ENCODE data around the gene ZFAND3. TPM values are rescaled to one million over a fixed set of nuclear protein-coding genes. Genes with fewer than 3 reads are reported as not detected.

ZFAND3 gene
- total RNA-seq, 4 donors from 2014 or later, result 45.0 to 55.2 (median 49.5) TPM

GRCh38 chr6:37826188-37826587 is 6.7 kb downstream of the ZFAND3 start:
- H3K4me1 ChIP-seq, result peaks cover 84 to 92% of the 10 kb centered on the region in 2 donors
- no peaks in the 10 kb centered on the region for H3K27me3 ChIP-seq
- DNase-seq (no peak), ATAC-seq (no peak)
- H3K9me3 ChIP-seq, result no peaks in the 10 kb centered on the region
- H3K4me3 ChIP-seq, result no peak overlapping the region
- intact Hi-C loops (cut with DNase I; ENCODE audit: low total_unique reads), result no loop called here
- H3K27ac ChIP-seq, result peak overlapping the region in 2 of 4 donors; percentile 8 to 12
- TF ChIP-seq POLR2A (IDR thresholded peaks at IDR 0.05) (no peak), CTCF (IDR thresholded peaks at IDR 0.05 in 4 of 5, conservative IDR thresholded peaks at IDR 0.05 in 1 of 5) (no peak)
- H3K36me3 ChIP-seq, result no peaks in the 10 kb centered on the region
- in situ Hi-C loops (cut with MboI; ENCODE audit: low sequenced_read_pairs in 4 of 4), result no loop called here

DNA sequence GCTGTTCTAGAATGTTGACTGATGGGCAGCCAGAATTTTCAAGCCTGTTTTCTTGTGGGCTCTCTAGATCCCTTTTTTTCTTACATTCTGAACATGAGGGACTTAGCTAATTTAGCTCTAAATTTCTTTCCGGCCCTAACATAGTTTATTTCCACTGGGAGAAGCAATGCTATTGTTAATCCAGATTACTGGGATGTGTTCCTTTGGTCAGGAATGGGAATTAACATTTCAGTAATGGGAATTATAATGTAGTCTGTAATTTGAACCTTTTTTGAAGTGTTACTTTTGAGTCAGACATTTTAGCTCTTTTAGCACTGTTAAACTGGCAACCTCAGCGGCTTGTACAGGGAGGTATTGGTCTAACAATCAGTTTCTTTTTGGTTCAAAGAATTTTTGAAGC is 7.5 kb downstream of the ZFAND3 start:
- H3K9me3 ChIP-seq, result no peaks in the 10 kb centered on the region
- no peak overlapping the region for H3K4me3 ChIP-seq
- in situ Hi-C loops (cut with MboI; ENCODE audit: low sequenced_read_pairs in 4 of 4), result no loop called here
- TF ChIP-seq CTCF (IDR thresholded peaks at IDR 0.05 in 4 of 5, conservative IDR thresholded peaks at IDR 0.05 in 1 of 5) (no peak), POLR2A (IDR thresholded peaks at IDR 0.05) (no peak)
- ATAC-seq, result no peak
- intact Hi-C loops (cut with DNase I; ENCODE audit: low total_unique reads), result no loop called here
- peak overlapping the region in 2 of 4 donors; percentile 11 for H3K27ac ChIP-seq
- peaks cover 85 to 92% of the 10 kb centered on the region in 2 donors for H3K4me1 ChIP-seq
- no peaks in the 10 kb centered on the region for H3K36me3 ChIP-seq
- DNase-seq, result no peak
- H3K27me3 ChIP-seq, result no peaks in the 10 kb centered on the region

DNA sequence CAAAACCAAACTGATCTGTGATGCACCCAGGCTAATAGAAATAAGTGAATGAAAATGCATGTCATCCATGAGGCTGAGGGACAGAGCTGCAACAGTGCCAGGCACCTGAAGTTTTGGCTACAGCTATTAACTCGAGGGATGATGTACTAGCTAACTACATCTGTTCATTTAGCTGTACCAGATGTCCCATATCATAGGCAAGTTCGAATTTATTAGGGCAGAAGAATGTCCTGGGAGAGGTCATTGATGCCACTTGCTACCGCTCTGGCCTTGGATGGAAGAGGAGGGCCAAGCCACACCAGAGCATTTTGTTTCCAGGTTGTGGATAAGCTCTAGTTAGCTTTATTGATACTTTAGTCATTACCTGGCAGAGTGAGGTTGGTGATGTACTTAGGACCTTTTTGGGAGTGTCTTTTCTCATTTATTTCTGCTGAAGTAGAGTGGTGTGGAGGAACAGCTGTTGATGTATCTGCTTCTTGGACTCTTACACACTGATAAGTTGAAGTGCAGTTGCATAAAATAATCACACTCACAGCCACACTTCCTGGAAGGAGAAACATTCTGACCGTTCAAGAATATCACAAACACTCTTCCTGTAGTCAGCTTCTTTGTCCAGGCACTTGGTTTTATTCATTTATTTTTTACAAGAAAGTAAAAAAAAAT is 8.2 kb downstream of the ZFAND3 start:
- peak overlapping the region in 2 of 4 donors; percentile 11 to 34 for H3K27ac ChIP-seq
- intact Hi-C loops (cut with DNase I; ENCODE audit: low total_unique reads) (no loop called here), in situ Hi-C loops (cut with MboI; ENCODE audit: low sequenced_read_pairs in 4 of 4) (no loop called here)
- no peaks in the 10 kb centered on the region for H3K36me3 ChIP-seq
- no peaks in the 10 kb centered on the region for H3K9me3 ChIP-seq
- no peak for DNase-seq
- ATAC-seq, result no peak
- no peaks in the 10 kb centered on the region for H3K27me3 ChIP-seq
- peaks cover 80 to 87% of the 10 kb centered on the region in 2 donors for H3K4me1 ChIP-seq
- H3K4me3 ChIP-seq, result no peak overlapping the region
- no peak for TF ChIP-seq POLR2A (IDR thresholded peaks at IDR 0.05)
- no peak for TF ChIP-seq CTCF (IDR thresholded peaks at IDR 0.05 in 4 of 5, conservative IDR thresholded peaks at IDR 0.05 in 1 of 5)

- DNase-seq (no peak), ATAC-seq (no peak)
- Histone ChIP-seq H3K9me3 (no peaks in the 10 kb centered on the region), H3K36me3 (no peaks in the 10 kb centered on the region), H3K27ac (no peak overlapping the region), H3K4me3 (no peak overlapping the region), H3K4me1 (peaks cover 62 to 65% of the 10 kb centered on the region in 2 donors), H3K27me3 (no peaks in the 10 kb centered on the region)
- no peak for TF ChIP-seq CTCF (IDR thresholded peaks at IDR 0.05 in 4 of 5, conservative IDR thresholded peaks at IDR 0.05 in 1 of 5)
- TF ChIP-seq POLR2A (IDR thresholded peaks at IDR 0.05), result no peak
- intact Hi-C loops (cut with DNase I; ENCODE audit: low total_unique reads) (no loop called here), in situ Hi-C loops (cut with MboI; ENCODE audit: low sequenced_read_pairs in 4 of 4) (no loop called here)
Observed at GRCh38 chr6:37830225-37830624, 10.7 kb downstream of the ZFAND3 start.

- intact Hi-C loops (cut with DNase I; ENCODE audit: low total_unique reads), result no loop called here
- in situ Hi-C loops (cut with MboI; ENCODE audit: low sequenced_read_pairs in 4 of 4), result no loop called here
- no peak for TF ChIP-seq CTCF (IDR thresholded peaks at IDR 0.05 in 4 of 5, conservative IDR thresholded peaks at IDR 0.05 in 1 of 5)
- TF ChIP-seq POLR2A (IDR thresholded peaks at IDR 0.05), result no peak
- Histone ChIP-seq H3K9me3 (no peaks in the 10 kb centered on the region), H3K27me3 (no peaks in the 10 kb centered on the region), H3K27ac (no peak overlapping the region), H3K4me1 (peaks cover 53 to 54% of the 10 kb centered on the region in 2 donors), H3K36me3 (no peaks in the 10 kb centered on the region), H3K4me3 (no peak overlapping the region)
- no peak for DNase-seq
- ATAC-seq, result no peak
Observed at GRCh38 chr6:37831457-37831856, 11.9 kb downstream of the ZFAND3 start.

Measured in gastrocnemius medialis (tissue), 4 donors.